Smooth muscle cell (in vitro differentiated cells): ENCODE data around the gene TSPEAR. TPM values are rescaled to one million over a fixed set of nuclear protein-coding genes. Genes with fewer than 3 reads are reported as not detected.
"Not testable (repeated sequence)": the region's sequence is repeated elsewhere in the genome, so short reads cannot be mapped to it uniquely, and the experiment has no call there.

Source experiments
- DNase-seq: peaks from one replicate; lab custom pipeline; 2025; ENCODE audit not compliant: unreplicated experiment; lab: John Stamatoyannopoulos, UW
- H2AFZ ChIP-seq: fragments of 200-600 bp; sonication (generic); 2 replicates; pipeline ENCODE4 v1.6.0; 2016; ENCODE audit warnings: antibody characterized with exemption, low read depth, mild to moderate bottlenecking
- H3F3A ChIP-seq: fragments of 200-600 bp; sonication (generic); 2 replicates; pipeline ENCODE4 v1.6.0; 2017; ENCODE audit warnings: antibody characterized with exemption, low read depth
- H3K27ac ChIP-seq: fragments of 200-600 bp; sonication (generic); 2 replicates; pipeline ENCODE4 v1.5.1; 2016; ENCODE audit warnings: low read depth, mild to moderate bottlenecking
- H3K27me3 ChIP-seq: fragments of 200-600 bp; sonication (generic); 2 replicates; pipeline ENCODE4 v1.6.1; 2016; ENCODE audit warnings: low read depth, mild to moderate bottlenecking
- H3K36me3 ChIP-seq: fragments of 200-600 bp; sonication (generic); 2 replicates; pipeline ENCODE4 v1.5.1; 2016; ENCODE audit warnings: low read depth
- H3K4me1 ChIP-seq: fragments of 200-600 bp; sonication (generic); 2 replicates; pipeline ENCODE4 v1.5.1; 2016; ENCODE audit warnings: low read depth
- H3K4me2 ChIP-seq: fragments of 200-600 bp; sonication (generic); 2 replicates; pipeline ENCODE4 v1.6.0; 2016; ENCODE audit warnings: mild to moderate bottlenecking
- H3K4me3 ChIP-seq: fragments of 200-600 bp; sonication (generic); 2 replicates; pipeline ENCODE4 v1.5.1; 2016; ENCODE audit warnings: mild to moderate bottlenecking
- H3K79me2 ChIP-seq: fragments of 200-600 bp; sonication (generic); 2 replicates; pipeline ENCODE4 v1.6.0; 2016; ENCODE audit warnings: low read depth, mild to moderate bottlenecking
- H3K9ac ChIP-seq: fragments of 200-600 bp; sonication (generic); 2 replicates; pipeline ENCODE4 v1.6.0; 2016; ENCODE audit warnings: low read depth
- H3K9me3 ChIP-seq: fragments of 200-600 bp; sonication (generic); replicated peaks from 2 replicates; pipeline ENCODE4 v1.5.1; 2016; ENCODE audit warnings: low read depth
- H4K20me1 ChIP-seq: fragments of 200-600 bp; sonication (generic); 2 replicates; pipeline ENCODE4 v1.6.0; 2016; ENCODE audit warnings: low read depth
- CTCF ChIP-seq: fragments of 200-600 bp; sonication (generic); IDR thresholded peaks from 2 replicates; pipeline ENCODE4 v1.5.1; 2017; ENCODE audit warnings: borderline replicate concordance, mild to moderate bottlenecking, antibody characterized with exemption; ENCODE audit not compliant: insufficient read depth, poor library complexity, severe bottlenecking
- WGBS: methylation state at CpG from one replicate; pipeline ENCODE4 v1.1.7; 2016; ENCODE audit warnings: low lambda C conversion rate; 5-methylcytosine and 5-hydroxymethylcytosine counted together
- polyA plus RNA-seq: library from polyadenylated mRNA; unstranded; fragments of >200 nt; fragmentation: Nextera tagmentation; extraction: Ambion mirVana; gene quantifications from 2 replicates; pipeline ENCODE4 v1.2.1, GENCODE V29; 2016
- total RNA-seq: library from RNA; depleted of rRNA; stranded (reverse); fragments of >200 nt; gene quantifications from 2 replicates; pipeline ENCODE4 v1.2.3, GENCODE V29; 2014

Gene TSPEAR
- total and polyA plus RNA-seq, 2 experiments from 2014 or later = 0.71 TPM; not detected in 1

- Histone ChIP-seq H3K79me2 (no peaks in the 10 kb centered on the region), H2AFZ (no peak within 1 kb of the TSS), H3K9me3 (peaks cover 8% of the 10 kb centered on the region), H3K4me2 (no peak within 1 kb of the TSS), H3K9ac (no peak within 1 kb of the TSS), H3K27ac (no peak within 1 kb of the TSS), H3K4me1 (peaks cover 12% of the 10 kb centered on the region), H3K36me3 (no peaks in the 10 kb centered on the region), H3F3A (no peaks in the 10 kb centered on the region), H3K27me3 (no peaks in the 10 kb centered on the region), H3K4me3 (no peak within 1 kb of the TSS), H4K20me1 (no peaks in the 10 kb centered on the region)
- 89% methylated on average over 14 of the region's 17 CpGs for WGBS
- TF ChIP-seq CTCF = no peak
- DNase-seq = no peak
Observed at GRCh38 chr21:44551340-44551961, 159.9 kb downstream of the TSPEAR start, which contains the start of gene KRTAP10-2. Gene KRTAP10-2 (minus strand): TSS chr21:44551505. CDS start chr21:44551458, 47 bp downstream.

GRCh38 chr21:44550807-44551206, 160.6 kb downstream of the TSPEAR start:
- H4K20me1 ChIP-seq = no peaks in the 10 kb centered on the region
- 81% methylated on average over 10 of the region's 10 CpGs for WGBS
- no peaks in the 10 kb centered on the region for H3K79me2 ChIP-seq
- no peak overlapping the region for H2AFZ ChIP-seq
- H3K27ac ChIP-seq = no peak overlapping the region
- H3K4me1 ChIP-seq = peaks cover 12% of the 10 kb centered on the region
- H3K4me3 ChIP-seq = no peak overlapping the region
- no peaks in the 10 kb centered on the region for H3K36me3 ChIP-seq
- H3K4me2 ChIP-seq = no peak overlapping the region
- no peak for TF ChIP-seq CTCF
- H3K9me3 ChIP-seq = peaks cover 8% of the 10 kb centered on the region
- H3K27me3 ChIP-seq = no peaks in the 10 kb centered on the region
- no peaks in the 10 kb centered on the region for H3F3A ChIP-seq
- no peak for DNase-seq
- H3K9ac ChIP-seq = no peak overlapping the region

- not testable (repeated sequence) for DNase-seq, H3K27ac ChIP-seq, H3K9ac ChIP-seq, H3K36me3 ChIP-seq, H3K27me3 ChIP-seq, H3F3A ChIP-seq, H2AFZ ChIP-seq, H3K9me3 ChIP-seq, H4K20me1 ChIP-seq, H3K79me2 ChIP-seq, H3K4me2 ChIP-seq, H3K4me3 ChIP-seq
- peaks cover 12% of the 10 kb centered on the region for H3K4me1 ChIP-seq
- 85% methylated on average over 16 of the region's 17 CpGs for WGBS
Observed at GRCh38 chr21:44550285-44550684, 161.1 kb downstream of the TSPEAR start.

GRCh38 chr21:44549525-44550211, 161.7 kb downstream of the TSPEAR start:
- Histone ChIP-seq H3K27ac (no peak overlapping the region), H3K9me3 (peaks cover 8% of the 10 kb centered on the region)
- DNase-seq = no peak

More at GRCh38 chr21:44549525-44550211, 161.7 kb downstream of the TSPEAR start:
- Histone ChIP-seq H3K9ac (no peak overlapping the region), H3K27me3 (no peaks in the 10 kb centered on the region), H3K4me1 (peaks cover 12% of the 10 kb centered on the region), H3K36me3 (no peaks in the 10 kb centered on the region), H3K4me2 (no peak overlapping the region), H3F3A (no peaks in the 10 kb centered on the region), H4K20me1 (no peaks in the 10 kb centered on the region), H3K4me3 (no peak overlapping the region), H3K79me2 (no peaks in the 10 kb centered on the region), H2AFZ (peak overlapping the region; percentile 88)
- TF ChIP-seq CTCF = no peak
- 85% methylated on average over 24 of the region's 25 CpGs for WGBS
